ENCODE results near the gene HOMER1.

- TF ChIP-seq POLR2A (IDR thresholded peaks at IDR 0.05) (no peak), CTCF (IDR thresholded peaks at IDR 0.05) (no peak)
These were observed 41.5 kb upstream of the HOMER1 start for GRCh38 chr5:79555418-79555817.

Data from esophagus squamous epithelium (tissue), 4 donors.